Measurements from ENCODE around the gene PPFIA2. TPM values are rescaled to one million over a fixed set of nuclear protein-coding genes. Genes with fewer than 3 reads are reported as not detected.

Gene PPFIA2
- polyA plus RNA-seq, 3 donors = not detected

- no peaks in the 10 kb centered on the region for H3K4me1 ChIP-seq (ENCODE audit: control insufficient read depth in 1 of 2, insufficient read depth in 2 of 2, low read length in 2 of 2)
- H3K36me3 ChIP-seq (replicated peaks in 1 of 2; ENCODE audit: control insufficient read depth in 1 of 2, insufficient read depth in 2 of 2, low read length in 2 of 2) = no peaks in the 10 kb centered on the region
- no peak for TF ChIP-seq CTCF (IDR thresholded peaks at IDR 0.05)
- H3K9ac ChIP-seq (ENCODE audit: insufficient read depth, low read length, poor library complexity, severe bottlenecking) = no peak overlapping the region
- H3K9me3 ChIP-seq (replicated peaks in 1 of 2; ENCODE audit: control insufficient read depth in 1 of 2, insufficient read depth in 1 of 2, low read length in 2 of 2) = no peaks in the 10 kb centered on the region
- no peak overlapping the region for H2AFZ ChIP-seq (ENCODE audit: insufficient read depth, low read depth, low read length, poor library complexity, severe bottlenecking)
- H3K27me3 Mint-ChIP-seq (ENCODE audit: low read depth in 3 of 3) = no peaks in the 10 kb centered on the region
- DNase-seq = no peak
- H3K9me3 Mint-ChIP-seq = no peaks in the 10 kb centered on the region
- no peaks in the 10 kb centered on the region for H3K4me1 Mint-ChIP-seq
- H3K4me2 ChIP-seq (replicated peaks; ENCODE audit: extremely low read depth, low read length, poor library complexity, severe bottlenecking) = no peak overlapping the region
- no peak overlapping the region for H3K4me3 ChIP-seq (replicated peaks in 1 of 3; ENCODE audit: low read depth in 2 of 3, low read length in 3 of 3)
- H3K4me3 Mint-ChIP-seq = no peak overlapping the region
- intact Hi-C loops (cut with micrococcal nuclease) = no loop called here
- H3K36me3 Mint-ChIP-seq = no peaks in the 10 kb centered on the region
- no peaks in the 10 kb centered on the region for H4K20me1 ChIP-seq (ENCODE audit: insufficient read depth, low read length)
- no peak overlapping the region for H3K27ac ChIP-seq (ENCODE audit: low read depth in 1 of 2, low read length in 2 of 2)
- no peak overlapping the region for H3K27ac Mint-ChIP-seq
- WGBS (ENCODE audit: insufficient coverage) = 33% methylated on average over 1 of the region's 7 CpGs
- no peaks in the 10 kb centered on the region for H3K79me2 ChIP-seq (ENCODE audit: insufficient read depth, low read length)
- H3K27me3 ChIP-seq (ENCODE audit: control insufficient read depth in 2 of 2, insufficient read depth in 2 of 2, low read length in 2 of 2) = no peaks in the 10 kb centered on the region
These were observed 161.1 kb downstream of the PPFIA2 start for GRCh38 chr12:81597928-81598604.

GRCh38 chr12:81596558-81596957 lies 162.6 kb downstream of the PPFIA2 start:
- WGBS (ENCODE audit: insufficient coverage) = no CpG with 5 or more reads among the region's 1 CpG
- TF ChIP-seq CTCF (IDR thresholded peaks at IDR 0.05) = no peak
- Histone ChIP-seq H3K4me2 (replicated peaks; ENCODE audit: extremely low read depth, low read length, poor library complexity, severe bottlenecking) (no peak overlapping the region), H3K4me3 (replicated peaks in 1 of 3; ENCODE audit: low read depth in 2 of 3, low read length in 3 of 3) (no peak overlapping the region), H3K27me3 (ENCODE audit: control insufficient read depth in 2 of 2, insufficient read depth in 2 of 2, low read length in 2 of 2) (no peaks in the 10 kb centered on the region), H2AFZ (ENCODE audit: insufficient read depth, low read depth, low read length, poor library complexity, severe bottlenecking) (no peak overlapping the region), H4K20me1 (ENCODE audit: insufficient read depth, low read length) (no peaks in the 10 kb centered on the region), H3K27ac (ENCODE audit: low read depth in 1 of 2, low read length in 2 of 2) (no peak overlapping the region), H3K9me3 (replicated peaks in 1 of 2; ENCODE audit: control insufficient read depth in 1 of 2, insufficient read depth in 1 of 2, low read length in 2 of 2) (peaks cover 0 to 4% of the 10 kb centered on the region in 2 donors), H3K79me2 (ENCODE audit: insufficient read depth, low read length) (no peaks in the 10 kb centered on the region), H3K9ac (ENCODE audit: insufficient read depth, low read length, poor library complexity, severe bottlenecking) (no peak overlapping the region), H3K4me1 (ENCODE audit: control insufficient read depth in 1 of 2, insufficient read depth in 2 of 2, low read length in 2 of 2) (no peaks in the 10 kb centered on the region), H3K36me3 (replicated peaks in 1 of 2; ENCODE audit: control insufficient read depth in 1 of 2, insufficient read depth in 2 of 2, low read length in 2 of 2) (no peaks in the 10 kb centered on the region)
- Mint-ChIP-seq H3K36me3 (no peaks in the 10 kb centered on the region), H3K27me3 (ENCODE audit: low read depth in 3 of 3) (no peaks in the 10 kb centered on the region), H3K27ac (no peak overlapping the region), H3K4me1 (no peaks in the 10 kb centered on the region), H3K4me3 (no peak overlapping the region), H3K9me3 (peaks cover 0 to 3% (median 3%) of the 10 kb centered on the region in 7 donors)
- intact Hi-C loops (cut with micrococcal nuclease) = no loop called here
- no peak for DNase-seq

Measured in CD14-positive monocyte (primary cell).